ENCODE data around the gene ADAM17. TPM values are rescaled to one million over a fixed set of nuclear protein-coding genes. Genes with fewer than 3 reads are reported as not detected.
A peak's percentile ranks its signal among the peaks of the same experiment; 100 is the strongest.

ADAM17 gene
- polyA plus RNA-seq, 2 of the 4 experiments (the other 2 are of a cell fraction), result 33.1 to 38.1 TPM

GRCh38 chr2:9574331-9574730 is 18.7 kb upstream of the ADAM17 start:
- ATAC-seq, result no peak
- peaks cover 6% of the 10 kb centered on the region; the same call in 2 of the 3 replicates for H3K4me1 ChIP-seq
- CTCF ChIA-PET, result interaction anchor here (0.6 to 1.4 kb wide), 4 partner anchors 9 to 411 kb away, joined by 3 to 7 read pairs (median 4); partner anchors contain the start of gene ADAM17
- 91% methylated on average over 2 of the region's 2 CpGs for WGBS (ENCODE audit: missing lambda C conversion rate)
- H3K4me3 ChIP-seq, result no peak overlapping the region
- H3K27ac ChIP-seq, result no peak overlapping the region
- no peak overlapping the region for H3K4me2 ChIP-seq
- TF ChIP-seq EHF (CRISPR knock-in tag; IDR thresholded peaks at IDR 0.05) (no peak), FOSL2 (IDR thresholded peaks at IDR 0.05) (no peak), FOSL2 (CRISPR knock-in tag; IDR thresholded peaks at IDR 0.05) (no peak), BHLHE40 (IDR thresholded peaks at IDR 0.05; ENCODE audit: low read depth, low read length) (no peak), CBX2 (IDR thresholded peaks at IDR 0.05; ENCODE audit: borderline replicate concordance, low read depth) (no peak)
- DNase-seq (ENCODE audit: low read depth in 1 of 2, low spot score in 1 of 2), result no peak
- no peaks in the 10 kb centered on the region for H3K9me3 ChIP-seq
- no peak for FAIRE-seq
- POLR2A ChIA-PET, result interaction anchor here (1.6 kb wide), 1 partner anchor 56 kb away, joined by 3 read pairs; the partner anchor contains the start of gene YWHAQ

DNA sequence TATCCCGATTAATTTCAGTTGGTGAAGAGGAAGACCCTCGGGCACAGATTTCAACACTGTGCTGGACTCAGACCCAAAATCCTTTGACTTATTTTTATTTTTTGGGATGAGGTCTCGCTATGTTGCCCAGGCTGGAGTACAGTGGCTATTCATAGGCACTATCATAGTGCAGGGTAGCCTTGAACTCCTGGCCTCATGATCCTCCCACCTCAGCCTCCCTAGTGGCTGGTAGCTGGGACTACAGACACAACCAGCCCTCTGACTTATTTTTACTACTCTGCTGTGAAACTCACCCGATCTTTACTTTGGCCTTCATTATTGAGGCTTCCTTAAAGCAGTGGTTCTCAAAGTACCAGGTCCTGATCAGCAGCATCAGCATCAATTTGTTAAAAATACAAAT is 18.2 kb upstream of the ADAM17 start:
- no peak for FAIRE-seq
- no peak overlapping the region for H3K27ac ChIP-seq
- POLR2A ChIA-PET, result interaction anchor here (1.6 kb wide), 1 partner anchor 57 kb away, joined by 3 read pairs; the partner anchor contains the start of gene YWHAQ

GRCh38 chr2:9573013-9573720 is 17.5 kb upstream of the ADAM17 start:
- ChIA-PET POLR2A (interaction anchor here (1.6 kb wide), 1 partner anchor 57 kb away, joined by 3 read pairs; the partner anchor contains the start of gene YWHAQ), CTCF (interaction anchor here (1.9 kb wide), 1 partner anchor 11 kb away, joined by 4 read pairs; no protein-coding TSS in a partner anchor)
- Histone ChIP-seq H3K4me2 (no peak overlapping the region), H3K4me3 (no peak overlapping the region), H3K4me1 (peaks cover 6% of the 10 kb centered on the region; the same call in 2 of the 3 replicates), H3K9me3 (no peaks in the 10 kb centered on the region), H3K27ac (no peak overlapping the region)
- TF ChIP-seq, protein P1, sequence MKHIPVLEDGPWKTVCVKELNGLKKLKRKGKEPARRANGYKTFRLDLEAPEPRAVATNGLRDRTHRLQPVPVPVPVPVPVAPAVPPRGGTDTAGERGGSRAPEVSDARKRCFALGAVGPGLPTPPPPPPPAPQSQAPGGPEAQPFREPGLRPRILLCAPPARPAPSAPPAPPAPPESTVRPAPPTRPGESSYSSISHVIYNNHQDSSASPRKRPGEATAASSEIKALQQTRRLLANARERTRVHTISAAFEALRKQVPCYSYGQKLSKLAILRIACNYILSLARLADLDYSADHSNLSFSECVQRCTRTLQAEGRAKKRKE (CRISPR knock-in tag; IDR thresholded peaks at IDR 0.05; ENCODE audit: low read depth), result no peak
- TF ChIP-seq ESRRA (IDR thresholded peaks at IDR 0.05; ENCODE audit: borderline replicate concordance, low read length) (no peak), MAFK (IDR thresholded peaks at IDR 0.05; ENCODE audit: partially characterized antibody) (no peak), ELK1 (IDR thresholded peaks at IDR 0.05; ENCODE audit: low read depth, low read length) (no peak), BHLHE40 (IDR thresholded peaks at IDR 0.05; ENCODE audit: low read depth, low read length) (no peak), CBX8 (IDR thresholded peaks at IDR 0.05) (no peak), KDM1A (IDR thresholded peaks at IDR 0.05; ENCODE audit: low read depth) (no peak), RNF2 (IDR thresholded peaks at IDR 0.05; ENCODE audit: borderline replicate concordance, low read depth) (no peak)
- 95% methylated on average over 1 of the region's 1 CpG for WGBS (ENCODE audit: missing lambda C conversion rate)
- no peak for DNase-seq (ENCODE audit: low read depth in 1 of 2, low spot score in 1 of 2)
- ATAC-seq, result peak; percentile 5 to 16; a peak in 1 of 6 replicates
- FAIRE-seq, result no peak

More for the DNA sequence above, 18.2 kb upstream of the ADAM17 start:
- Histone ChIP-seq H3K4me3 (no peak overlapping the region), H3K9me3 (no peaks in the 10 kb centered on the region), H3K4me1 (peaks cover 6% of the 10 kb centered on the region; the same call in 2 of the 3 replicates), H3K4me2 (no peak overlapping the region)
- DNase-seq (ENCODE audit: low read depth in 1 of 2, low spot score in 1 of 2) (no peak), ATAC-seq (peak; percentile 54 to 55; a peak in 5 of 6 replicates)
- TF ChIP-seq POLR2A (IDR thresholded peaks at IDR 0.05; ENCODE audit: low read length), result no peak
- TF ChIP-seq JUNB (IDR thresholded peaks at IDR 0.05), result no peak
- no peak for TF ChIP-seq ZNF302 (CRISPR knock-in tag; IDR thresholded peaks at IDR 0.05)
- TF ChIP-seq RFX5 (IDR thresholded peaks at IDR 0.05), result no peak
- TF ChIP-seq MYC (IDR thresholded peaks at IDR 0.05; ENCODE audit: borderline replicate concordance, low read length), result no peak
- TF ChIP-seq HOXB5 (CRISPR knock-in tag; IDR thresholded peaks at IDR 0.05), result no peak
- no peak for TF ChIP-seq HOXB13 (CRISPR knock-in tag; IDR thresholded peaks at IDR 0.05; ENCODE audit: low read depth)
- CTCF ChIA-PET, result interaction anchor here (1.3 to 1.4 kb wide), 3 partner anchors 9 to 196 kb away, joined by 3 to 7 read pairs (median 4); partner anchors contain the start of gene ADAM17
- 88% methylated on average over 4 of the region's 4 CpGs for WGBS (ENCODE audit: missing lambda C conversion rate)
